ENCODE results near the gene TP53I11. TPM values are rescaled to one million over a fixed set of nuclear protein-coding genes. Genes with fewer than 3 reads are reported as not detected.

Gene TP53I11
- total and polyA plus RNA-seq, 4 donors, result 16.3 to 147 (median 75.9) TPM

DNA sequence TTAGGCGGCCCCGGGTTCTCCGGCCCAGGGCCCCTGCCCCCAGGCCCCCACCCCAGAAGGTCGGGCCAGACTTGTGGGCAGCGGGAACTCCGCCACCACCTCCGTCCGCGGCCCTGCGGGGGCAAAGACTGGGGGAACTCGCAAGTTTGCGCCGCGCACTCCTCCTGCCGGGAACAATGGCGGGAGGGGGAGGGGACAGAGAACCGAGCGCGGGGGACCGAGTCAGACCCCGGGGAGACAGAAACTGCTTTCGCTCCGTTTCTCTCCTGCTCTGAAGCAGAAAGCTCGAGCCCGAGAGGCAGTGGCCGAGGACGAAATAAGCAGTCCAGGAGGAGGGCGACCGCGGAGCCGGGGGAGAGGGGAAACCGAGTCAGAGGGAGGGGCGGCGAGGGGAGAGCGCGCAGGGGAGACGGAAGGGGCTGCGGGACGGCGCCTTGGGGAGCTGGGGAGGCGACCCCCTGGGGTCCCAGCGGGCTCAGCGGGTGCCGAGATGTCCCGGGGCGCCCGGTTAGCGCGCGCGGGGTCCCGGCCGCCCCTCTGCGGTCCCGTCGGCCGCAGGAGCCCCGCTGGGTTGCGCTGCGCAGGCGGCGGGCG lies 555 bp downstream of the TP53I11 start:
- WGBS (ENCODE audit: insufficient coverage), result under 1% methylated on average over 63 of the region's 63 CpGs
- Histone ChIP-seq H3K36me3 (ENCODE audit: control insufficient read depth, insufficient read depth, low read length) (peaks cover 9% of the 10 kb centered on the region), H3K4me3 (ENCODE audit: low read depth, low read length) (peak overlapping the region; percentile 62), H3K9me3 (ENCODE audit: control insufficient read depth, insufficient read depth, low read length) (no peaks in the 10 kb centered on the region), H3K27me3 (ENCODE audit: control insufficient read depth, insufficient read depth, low read length) (peaks cover 3% of the 10 kb centered on the region), H3K27ac (ENCODE audit: low read depth, low read length) (no peak overlapping the region), H3K4me1 (ENCODE audit: control insufficient read depth, insufficient read depth, low read length) (peaks cover 46% of the 10 kb centered on the region)
- peak in 2 of 6 donors; percentile 80 to 81 for DNase-seq (ENCODE audit: low read depth in 4 of 6, low spot score in 6 of 6)

DNA sequence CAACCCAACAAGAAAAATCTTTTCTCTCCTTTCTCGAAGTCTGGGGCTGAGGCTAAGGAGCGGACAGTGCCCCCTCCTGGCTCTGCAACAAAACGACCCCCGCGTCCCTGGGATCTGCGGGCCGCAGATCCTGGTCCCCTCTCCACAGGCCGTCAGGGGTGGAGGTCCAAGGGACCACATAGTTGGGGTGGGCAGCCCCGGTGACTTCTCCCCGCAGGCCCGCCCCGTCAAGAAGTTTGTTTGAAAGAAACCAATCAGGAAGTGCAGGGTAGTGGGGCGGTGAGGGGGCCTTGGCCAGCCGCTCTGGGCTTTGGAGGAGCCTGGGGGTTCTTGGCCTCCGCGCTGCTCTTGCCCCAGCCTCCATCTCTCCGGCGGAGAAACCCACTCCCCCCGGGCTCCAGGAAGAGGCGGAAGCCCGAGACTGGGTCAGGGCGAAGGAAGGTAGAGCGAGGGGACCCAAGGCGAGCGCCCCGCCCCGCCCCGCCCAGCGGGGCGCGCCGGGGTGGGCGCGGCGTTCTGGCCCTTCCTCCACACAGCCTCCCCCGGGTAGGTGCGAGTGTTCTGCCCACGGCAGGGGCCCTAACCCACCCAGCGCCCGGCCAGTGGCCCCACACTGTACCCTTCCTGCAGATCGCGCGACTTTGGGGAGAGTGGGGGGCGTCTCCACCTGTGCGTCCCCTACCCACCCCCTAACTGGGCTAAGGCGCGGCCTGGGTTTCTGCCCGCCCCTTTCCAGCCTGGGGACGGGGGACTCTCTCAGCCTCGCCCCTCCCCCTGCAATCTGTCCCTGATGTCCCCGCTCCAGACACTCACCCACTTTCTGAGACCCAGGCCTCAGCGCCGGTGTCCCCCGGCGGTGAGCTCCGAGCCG lies 1.3 kb downstream of the TP53I11 start:
- no peaks in the 10 kb centered on the region for H3K9me3 ChIP-seq (ENCODE audit: control insufficient read depth, insufficient read depth, low read length)
- H3K4me1 ChIP-seq (ENCODE audit: control insufficient read depth, insufficient read depth, low read length), result peaks cover 46% of the 10 kb centered on the region
- peak overlapping the region; percentile 62 for H3K4me3 ChIP-seq (ENCODE audit: low read depth, low read length)
- WGBS (ENCODE audit: insufficient coverage), result 3% methylated on average over 52 of the region's 57 CpGs
- peak in 2 of 6 donors; percentile 77 to 87 for DNase-seq (ENCODE audit: low read depth in 4 of 6, low spot score in 6 of 6)
- H3K27me3 ChIP-seq (ENCODE audit: control insufficient read depth, insufficient read depth, low read length), result peaks cover 3% of the 10 kb centered on the region
- H3K36me3 ChIP-seq (ENCODE audit: control insufficient read depth, insufficient read depth, low read length), result peaks cover 9% of the 10 kb centered on the region
- H3K27ac ChIP-seq (ENCODE audit: low read depth, low read length), result no peak overlapping the region

- H3K4me3 ChIP-seq (ENCODE audit: low read depth, low read length), result no peak overlapping the region
- no peaks in the 10 kb centered on the region for H3K9me3 ChIP-seq (ENCODE audit: control insufficient read depth, insufficient read depth, low read length)
- WGBS (ENCODE audit: insufficient coverage), result 100% methylated on average over 2 of the region's 3 CpGs
- H3K27me3 ChIP-seq (ENCODE audit: control insufficient read depth, insufficient read depth, low read length), result peaks cover 3% of the 10 kb centered on the region
- no peak for DNase-seq (ENCODE audit: low read depth in 4 of 6, low spot score in 6 of 6)
- H3K27ac ChIP-seq (ENCODE audit: low read depth, low read length), result no peak overlapping the region
- peaks cover 55% of the 10 kb centered on the region for H3K4me1 ChIP-seq (ENCODE audit: control insufficient read depth, insufficient read depth, low read length)
- H3K36me3 ChIP-seq (ENCODE audit: control insufficient read depth, insufficient read depth, low read length), result peaks cover 14% of the 10 kb centered on the region
Observed at GRCh38 chr11:44948155-44948554, 2.5 kb downstream of the TP53I11 start.

DNA sequence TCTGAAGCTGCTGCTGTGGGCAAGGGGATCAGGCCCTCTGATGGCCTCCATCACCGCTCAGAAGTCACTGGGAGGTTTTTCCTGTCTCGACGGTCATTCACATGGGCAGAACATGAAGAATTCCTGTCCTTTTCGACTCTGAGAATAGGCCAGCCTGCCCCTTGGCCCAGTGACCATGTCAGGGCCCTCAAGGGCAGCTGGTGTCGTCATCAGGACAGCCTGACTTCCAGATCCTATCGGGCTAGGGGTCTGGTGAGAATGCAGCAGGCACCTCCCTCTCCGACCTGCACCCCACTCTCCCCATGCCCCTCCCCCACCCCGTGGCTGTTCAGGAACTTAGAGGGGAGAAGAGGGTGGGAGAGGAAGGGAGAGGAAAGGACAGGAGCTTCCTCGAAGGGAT lies 3.6 kb downstream of the TP53I11 start:
- Histone ChIP-seq H3K27me3 (ENCODE audit: control insufficient read depth, insufficient read depth, low read length) (peaks cover 3% of the 10 kb centered on the region), H3K9me3 (ENCODE audit: control insufficient read depth, insufficient read depth, low read length) (no peaks in the 10 kb centered on the region), H3K36me3 (ENCODE audit: control insufficient read depth, insufficient read depth, low read length) (peaks cover 16% of the 10 kb centered on the region), H3K4me1 (ENCODE audit: control insufficient read depth, insufficient read depth, low read length) (peaks cover 64% of the 10 kb centered on the region), H3K4me3 (ENCODE audit: low read depth, low read length) (no peak overlapping the region), H3K27ac (ENCODE audit: low read depth, low read length) (no peak overlapping the region)
- 49% methylated on average over 6 of the region's 9 CpGs for WGBS (ENCODE audit: insufficient coverage)
- no peak for DNase-seq (ENCODE audit: low read depth in 4 of 6, low spot score in 6 of 6)

- no peaks in the 10 kb centered on the region for H3K9me3 ChIP-seq (ENCODE audit: control insufficient read depth, insufficient read depth, low read length)
- peaks cover 67% of the 10 kb centered on the region for H3K4me1 ChIP-seq (ENCODE audit: control insufficient read depth, insufficient read depth, low read length)
- WGBS (ENCODE audit: insufficient coverage), result 62% methylated on average over 10 of the region's 12 CpGs
- H3K4me3 ChIP-seq (ENCODE audit: low read depth, low read length), result no peak overlapping the region
- DNase-seq (ENCODE audit: low read depth in 4 of 6, low spot score in 6 of 6), result peak in 1 of 6 donors; percentile 61
- H3K27ac ChIP-seq (ENCODE audit: low read depth, low read length), result no peak overlapping the region
- peaks cover 21% of the 10 kb centered on the region for H3K36me3 ChIP-seq (ENCODE audit: control insufficient read depth, insufficient read depth, low read length)
- H3K27me3 ChIP-seq (ENCODE audit: control insufficient read depth, insufficient read depth, low read length), result peaks cover 3% of the 10 kb centered on the region
Observed at GRCh38 chr11:44946263-44946662, 4.4 kb downstream of the TP53I11 start.

DNA sequence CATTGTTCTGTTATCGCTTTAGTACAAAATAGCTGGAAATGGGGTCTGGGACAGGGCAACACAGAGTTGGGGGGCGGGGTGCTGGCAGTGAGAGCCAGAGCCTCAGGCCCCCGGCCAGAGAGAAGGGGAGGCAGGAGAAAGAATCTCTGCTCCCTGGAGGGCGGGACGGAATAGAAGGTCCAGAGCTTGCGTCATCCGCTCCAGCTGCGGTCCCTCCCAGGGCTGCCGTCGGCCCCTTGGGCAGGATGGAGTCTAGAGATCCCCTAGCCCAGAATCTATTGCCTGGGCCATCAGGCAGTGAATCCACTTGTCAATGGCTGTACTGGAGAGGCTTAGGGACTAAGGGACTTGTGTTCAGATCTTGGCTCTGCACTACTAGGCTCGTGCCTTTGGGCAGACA lies 5.0 kb downstream of the TP53I11 start:
- Histone ChIP-seq H3K27ac (ENCODE audit: low read depth, low read length) (no peak overlapping the region), H3K4me3 (ENCODE audit: low read depth, low read length) (no peak overlapping the region), H3K9me3 (ENCODE audit: control insufficient read depth, insufficient read depth, low read length) (no peaks in the 10 kb centered on the region), H3K27me3 (ENCODE audit: control insufficient read depth, insufficient read depth, low read length) (peaks cover 3% of the 10 kb centered on the region), H3K36me3 (ENCODE audit: control insufficient read depth, insufficient read depth, low read length) (peaks cover 21% of the 10 kb centered on the region), H3K4me1 (ENCODE audit: control insufficient read depth, insufficient read depth, low read length) (peaks cover 70% of the 10 kb centered on the region)
- WGBS (ENCODE audit: insufficient coverage), result 70% methylated on average over 10 of the region's 11 CpGs
- DNase-seq (ENCODE audit: low read depth in 4 of 6, low spot score in 6 of 6), result no peak

- Histone ChIP-seq H3K4me3 (ENCODE audit: low read depth, low read length) (no peak overlapping the region), H3K9me3 (ENCODE audit: control insufficient read depth, insufficient read depth, low read length) (no peaks in the 10 kb centered on the region), H3K36me3 (ENCODE audit: control insufficient read depth, insufficient read depth, low read length) (peaks cover 21% of the 10 kb centered on the region), H3K27ac (ENCODE audit: low read depth, low read length) (no peak overlapping the region), H3K27me3 (ENCODE audit: control insufficient read depth, insufficient read depth, low read length) (peaks cover 3% of the 10 kb centered on the region), H3K4me1 (ENCODE audit: control insufficient read depth, insufficient read depth, low read length) (peaks cover 74% of the 10 kb centered on the region)
- 30% methylated on average over 2 of the region's 3 CpGs for WGBS (ENCODE audit: insufficient coverage)
- DNase-seq (ENCODE audit: low read depth in 4 of 6, low spot score in 6 of 6), result peak in 1 of 6 donors; percentile 51
Observed at GRCh38 chr11:44944853-44945235, 5.8 kb downstream of the TP53I11 start.

DNA sequence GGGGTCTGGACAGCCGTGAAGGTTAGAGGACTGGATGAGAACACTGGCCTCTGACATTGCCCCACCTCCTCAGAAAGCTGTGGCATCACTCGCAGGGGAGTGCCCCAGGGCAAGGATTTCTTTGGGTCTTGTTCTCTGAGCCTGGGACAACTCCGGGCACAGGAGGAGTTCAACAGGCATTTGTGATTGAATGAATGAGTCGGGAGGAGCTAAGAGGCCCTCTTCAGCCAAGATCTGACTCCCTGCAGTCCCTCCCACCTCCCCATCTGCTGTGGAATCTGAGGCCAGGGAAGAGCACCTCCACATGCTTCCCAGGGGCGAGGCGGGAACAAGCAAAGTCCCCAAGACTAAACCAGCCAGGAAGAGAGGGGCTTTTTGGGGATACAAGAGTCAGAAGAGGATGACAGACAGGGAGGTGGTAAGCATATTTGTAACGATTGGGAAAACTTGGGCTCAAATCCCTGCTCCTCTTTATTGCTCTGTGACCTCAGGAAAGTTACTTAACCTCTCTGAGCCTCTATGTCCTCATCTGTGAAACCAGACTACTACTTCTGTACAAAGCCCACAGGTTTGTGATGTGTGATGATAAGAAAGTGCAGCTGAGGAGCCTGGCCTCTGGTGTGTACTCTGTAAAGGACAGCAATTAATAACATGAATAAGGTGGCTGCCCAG lies 6.4 kb downstream of the TP53I11 start:
- H3K27ac ChIP-seq (ENCODE audit: low read depth, low read length), result no peak overlapping the region
- peaks cover 21% of the 10 kb centered on the region for H3K36me3 ChIP-seq (ENCODE audit: control insufficient read depth, insufficient read depth, low read length)
- WGBS (ENCODE audit: insufficient coverage), result 8% methylated on average over 2 of the region's 7 CpGs

DNA sequence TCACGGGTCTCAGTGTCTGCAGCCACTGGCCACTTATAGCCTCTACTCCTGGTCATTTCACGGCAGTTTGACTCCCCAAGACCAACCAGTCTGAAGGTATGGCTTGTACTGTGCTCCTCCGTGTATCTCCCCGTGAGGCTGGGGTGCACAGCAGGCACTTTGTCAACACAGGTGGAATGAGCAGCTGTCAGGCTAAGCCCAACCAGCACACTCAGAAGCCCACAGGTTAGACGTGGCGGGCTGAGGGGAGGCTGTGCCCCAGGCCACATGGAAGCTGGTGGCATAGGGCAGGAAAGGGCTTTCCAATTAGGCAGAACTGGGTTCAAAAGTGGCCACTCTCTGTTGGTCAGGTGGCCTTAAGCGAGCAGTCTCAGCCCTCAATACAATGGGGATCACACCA lies 7.0 kb downstream of the TP53I11 start:
- peaks cover 70% of the 10 kb centered on the region for H3K4me1 ChIP-seq (ENCODE audit: control insufficient read depth, insufficient read depth, low read length)
- H3K27ac ChIP-seq (ENCODE audit: low read depth, low read length), result no peak overlapping the region
- no peaks in the 10 kb centered on the region for H3K27me3 ChIP-seq (ENCODE audit: control insufficient read depth, insufficient read depth, low read length)
- H3K9me3 ChIP-seq (ENCODE audit: control insufficient read depth, insufficient read depth, low read length), result no peaks in the 10 kb centered on the region
- 64% methylated on average over 7 of the region's 7 CpGs for WGBS (ENCODE audit: insufficient coverage)
- no peak overlapping the region for H3K4me3 ChIP-seq (ENCODE audit: low read depth, low read length)
- DNase-seq (ENCODE audit: low read depth in 4 of 6, low spot score in 6 of 6), result no peak
- peaks cover 21% of the 10 kb centered on the region for H3K36me3 ChIP-seq (ENCODE audit: control insufficient read depth, insufficient read depth, low read length)

More for the DNA sequence above, 6.4 kb downstream of the TP53I11 start:
- no peak for DNase-seq (ENCODE audit: low read depth in 4 of 6, low spot score in 6 of 6)
- Histone ChIP-seq H3K4me1 (ENCODE audit: control insufficient read depth, insufficient read depth, low read length) (peaks cover 72% of the 10 kb centered on the region), H3K9me3 (ENCODE audit: control insufficient read depth, insufficient read depth, low read length) (no peaks in the 10 kb centered on the region), H3K4me3 (ENCODE audit: low read depth, low read length) (no peak overlapping the region), H3K27me3 (ENCODE audit: control insufficient read depth, insufficient read depth, low read length) (no peaks in the 10 kb centered on the region)
